HG03025 (cell line): ENCODE data around the gene FAIM2.

Source experiments
- ATAC-seq: cut with Tn5 transposase; IDR thresholded peaks from one replicate; pipeline ENCODE4 v1.9.1; 2021; ENCODE audit warnings: mild to moderate bottlenecking, moderate library complexity; ENCODE audit not compliant: unreplicated experiment, low FRiP score

FAIM2 gene

GRCh38 chr12:49921299-49921698 is 17.6 kb upstream of the FAIM2 start:
- ATAC-seq, result no peak

- no peak for ATAC-seq
These were observed 17.2 kb upstream of the FAIM2 start for GRCh38 chr12:49920915-49921286.

DNA sequence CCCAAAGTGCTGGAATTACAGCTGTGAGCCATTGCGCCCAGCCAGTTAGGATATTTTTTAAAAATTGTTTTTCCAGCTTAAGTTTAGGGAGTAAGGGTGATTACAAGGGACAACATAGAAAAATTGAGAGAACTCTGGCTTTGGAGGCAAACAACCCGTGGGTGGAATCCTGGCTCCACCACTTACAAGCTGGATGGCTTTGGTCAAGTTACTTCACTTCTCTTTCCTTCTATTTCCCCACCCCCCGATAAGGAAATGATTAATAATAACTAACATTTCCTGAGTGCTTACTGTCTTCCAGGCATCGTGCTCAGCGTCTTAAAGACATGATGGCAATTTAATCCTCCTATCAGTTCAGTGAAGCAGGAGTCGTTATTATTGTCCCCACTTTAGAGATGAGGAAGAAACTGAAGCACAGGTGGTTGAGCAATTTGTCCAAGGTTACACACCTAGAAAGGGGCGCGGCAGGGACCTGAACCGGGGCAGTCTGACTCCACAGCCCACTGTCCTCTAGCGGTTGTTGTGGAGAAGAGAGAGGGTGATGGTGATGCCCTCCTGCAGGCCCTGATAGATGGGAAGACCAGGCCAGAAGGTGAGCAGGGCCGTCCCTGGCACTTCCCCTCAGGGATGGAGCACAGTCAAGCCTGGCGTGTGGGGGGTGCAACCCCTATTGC is 16.7 kb upstream of the FAIM2 start:
- ATAC-seq, result no peak

- ATAC-seq, result no peak
These were observed 14.1 kb upstream of the FAIM2 start for GRCh38 chr12:49917788-49918173.

DNA sequence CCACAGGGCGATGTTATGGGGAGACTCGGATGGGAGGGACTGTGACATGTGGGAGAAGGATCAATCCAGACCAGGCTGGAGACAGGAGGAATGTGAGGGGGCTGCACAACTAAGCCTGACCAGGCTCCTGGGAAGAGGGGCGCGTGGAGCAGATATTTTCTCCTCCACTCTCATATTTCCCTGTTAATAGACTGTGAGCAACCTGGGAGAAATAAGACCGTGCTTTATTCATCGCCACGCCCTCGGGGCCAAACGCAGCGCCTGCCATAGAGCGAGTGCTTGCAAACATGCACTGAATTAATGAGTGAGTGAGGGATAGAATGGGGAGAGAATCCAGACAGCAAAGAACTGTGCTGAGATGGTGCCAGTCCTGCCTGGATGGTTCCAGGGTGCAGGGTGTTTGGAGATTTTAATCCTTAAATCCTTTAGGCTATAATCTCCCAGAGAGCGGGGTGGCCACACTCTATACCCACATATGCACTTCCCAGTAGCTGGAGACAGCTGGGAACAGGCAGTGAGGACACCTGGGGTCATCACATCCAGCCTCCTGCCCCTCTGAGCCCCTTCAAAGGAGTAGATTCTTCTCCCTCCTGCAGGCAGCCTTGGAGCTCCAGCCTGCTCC is 13.6 kb upstream of the FAIM2 start:
- ATAC-seq, result no peak

DNA sequence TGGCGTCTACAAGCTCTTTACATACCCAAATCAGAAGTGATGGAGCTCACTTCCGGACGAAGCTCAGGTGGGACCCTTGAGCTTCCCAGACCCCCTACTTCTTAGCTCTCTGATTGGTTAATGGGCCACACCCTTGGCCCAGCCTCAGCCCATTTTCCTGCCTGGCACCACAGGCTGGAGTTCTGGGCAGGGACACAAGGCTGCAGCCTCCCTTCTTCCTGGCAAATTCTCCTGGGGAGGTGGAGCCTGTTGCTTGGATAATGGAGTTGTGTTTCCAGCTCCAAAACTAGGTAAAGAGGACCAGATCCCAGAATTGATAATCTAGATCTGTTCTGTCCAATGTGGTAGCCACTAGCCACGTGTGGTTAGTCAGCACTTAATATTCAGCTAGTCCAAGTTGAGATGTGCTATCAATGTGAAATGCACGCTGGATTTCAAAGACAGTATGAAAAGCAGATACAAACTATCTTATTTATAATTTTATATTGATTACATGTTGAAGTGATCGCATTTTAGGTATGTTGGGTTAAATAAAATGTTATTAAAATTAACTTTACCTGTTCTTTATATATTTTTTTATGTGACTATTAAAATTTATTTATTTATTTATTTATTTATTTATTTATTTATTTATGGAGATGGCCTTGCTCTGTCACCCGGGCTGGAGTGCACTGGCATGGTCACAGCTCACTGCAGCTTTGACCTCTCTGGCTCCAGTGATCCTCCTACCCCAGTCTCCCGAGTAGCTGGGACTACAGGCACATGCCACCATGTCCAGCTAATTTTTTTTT is 12.6 kb upstream of the FAIM2 start:
- no peak for ATAC-seq

GRCh38 chr12:49912345-49913255 is 8.9 kb upstream of the FAIM2 start:
- ATAC-seq, result no peak

DNA sequence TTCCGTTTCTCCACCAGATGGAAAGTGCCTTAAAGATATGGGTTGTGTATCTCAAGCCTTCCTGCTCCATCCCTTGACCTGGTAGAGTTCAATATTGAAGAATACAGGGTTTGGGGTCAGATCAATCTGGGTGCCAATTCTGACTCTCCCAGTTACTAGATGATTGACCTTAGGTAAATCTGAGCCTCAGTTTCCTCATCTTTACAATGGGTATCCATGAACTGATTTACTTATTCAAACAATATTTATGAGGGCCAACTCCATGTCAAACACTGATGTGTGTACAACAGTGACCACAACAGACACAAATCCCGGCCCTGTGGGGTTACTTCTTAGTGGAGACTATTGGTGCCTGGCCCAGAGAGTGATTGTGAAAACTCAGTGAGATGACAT is 7.5 kb upstream of the FAIM2 start:
- ATAC-seq, result no peak

GRCh38 chr12:49910331-49911212 is 6.9 kb upstream of the FAIM2 start:
- no peak for ATAC-seq

DNA sequence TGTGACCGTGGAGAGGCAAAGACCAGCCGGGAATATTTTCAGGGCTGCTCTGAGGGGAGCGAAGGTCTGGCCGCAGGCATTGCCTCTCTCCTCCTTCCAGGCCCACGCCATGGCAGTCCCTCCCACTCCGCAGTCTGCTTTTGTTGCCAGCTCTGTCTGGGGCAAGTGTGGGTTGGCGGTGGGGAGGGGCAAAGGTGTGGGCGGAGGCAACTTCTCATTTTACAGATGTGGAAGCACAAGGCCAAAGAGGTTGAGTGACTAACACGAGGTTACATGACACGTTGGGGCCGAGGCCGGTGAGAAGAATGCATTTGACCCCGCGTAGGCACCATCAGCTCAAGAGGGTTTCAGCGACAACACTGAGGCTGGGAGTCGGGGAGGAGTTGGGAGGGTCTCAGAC is 6.1 kb upstream of the FAIM2 start:
- no peak for ATAC-seq

GRCh38 chr12:49909356-49909755 is 5.7 kb upstream of the FAIM2 start:
- no peak for ATAC-seq

GRCh38 chr12:49907352-49907751 is 3.7 kb upstream of the FAIM2 start:
- no peak for ATAC-seq

GRCh38 chr12:49905718-49906314 is 2.1 kb upstream of the FAIM2 start:
- ATAC-seq, result no peak

DNA sequence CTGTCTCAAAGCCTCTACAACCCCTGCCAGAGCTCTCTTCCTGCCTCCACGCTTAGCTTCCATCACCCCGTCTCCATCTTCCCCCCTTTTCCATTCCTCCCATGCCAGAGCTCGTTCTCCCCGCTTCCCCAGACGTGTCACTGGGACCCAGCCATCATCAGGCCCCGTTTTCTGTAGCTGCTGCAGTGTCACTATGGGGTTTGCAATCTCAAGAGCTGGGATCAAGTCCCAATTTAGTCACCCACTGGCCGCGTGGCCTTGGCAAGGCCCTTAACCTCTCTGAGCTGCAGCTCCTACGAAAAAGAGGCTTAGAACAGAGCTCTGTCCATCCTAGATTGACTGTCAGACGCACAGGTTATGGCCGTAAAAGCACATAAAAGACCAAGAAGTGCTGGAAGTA is 901 bp upstream of the FAIM2 start:
- ATAC-seq, result no peak

GRCh38 chr12:49903351-49903699 is 375 bp downstream of the FAIM2 start:
- ATAC-seq, result no peak

DNA sequence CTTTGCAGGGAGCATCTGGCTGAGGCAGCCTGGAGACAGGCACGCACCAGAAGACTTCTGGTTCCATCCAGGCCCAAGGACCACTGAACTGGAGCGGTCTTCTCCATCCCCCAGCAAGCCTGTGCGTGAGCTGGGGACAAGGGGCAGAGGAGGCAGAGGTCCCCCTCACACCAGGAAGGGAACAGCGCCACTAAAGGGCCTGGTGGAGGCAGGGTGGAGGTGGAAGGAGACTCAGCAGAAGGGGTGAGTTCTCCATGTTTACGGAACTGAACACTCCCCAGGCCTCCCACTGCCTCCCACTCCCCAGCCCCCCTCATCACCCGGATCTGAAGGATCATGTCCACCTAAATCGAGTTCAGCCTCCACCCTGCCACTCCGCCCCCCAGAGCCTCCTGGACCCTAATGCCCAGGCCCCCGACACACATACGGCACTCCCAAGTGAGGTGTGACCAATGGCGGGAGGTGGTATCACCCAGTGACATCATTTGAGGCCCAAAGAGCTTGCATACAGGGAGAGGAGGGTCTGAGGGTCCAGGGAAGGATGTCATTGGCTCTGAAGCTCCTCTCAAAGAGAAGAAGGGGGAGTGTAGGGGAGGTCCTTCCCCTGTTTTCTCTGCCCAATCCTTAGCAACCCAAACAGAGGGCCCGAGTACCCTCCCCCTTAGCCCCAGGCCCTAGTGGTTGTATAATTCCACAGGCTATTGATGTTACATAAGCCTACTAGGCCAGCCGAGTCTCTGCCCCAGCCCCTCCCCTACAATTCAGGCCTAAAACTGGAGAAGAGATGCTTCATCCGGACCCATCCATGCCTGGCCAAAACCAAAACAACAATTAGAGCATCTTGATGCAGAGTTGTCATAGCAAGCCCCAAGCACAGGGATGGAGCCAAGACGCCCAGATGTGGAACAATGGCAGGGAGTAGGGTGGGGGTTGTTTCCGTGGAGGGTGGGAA is 1.0 kb downstream of the FAIM2 start:
- ATAC-seq, result no peak

- ATAC-seq, result no peak
These were observed 1.7 kb downstream of the FAIM2 start for GRCh38 chr12:49901986-49902385.

DNA sequence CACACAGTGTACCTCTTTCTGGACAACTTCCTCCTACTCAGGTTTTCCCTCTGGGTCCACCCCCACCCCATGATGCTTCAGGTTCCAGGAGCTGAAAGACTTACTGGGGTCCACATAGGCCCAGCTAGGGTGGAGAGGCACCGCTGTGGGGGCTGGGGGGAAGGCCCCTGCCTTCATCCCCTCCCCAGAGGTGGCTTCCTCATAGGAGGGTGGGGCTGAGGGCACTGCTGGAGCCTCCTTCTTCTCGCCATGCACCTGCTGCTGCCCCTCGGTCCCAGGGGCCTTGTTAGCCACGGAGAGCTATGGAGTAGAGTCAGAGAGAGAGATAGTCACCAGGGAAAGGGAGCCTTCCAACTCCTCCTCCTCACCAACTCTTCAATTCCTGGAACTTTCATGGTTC is 2.7 kb downstream of the FAIM2 start:
- ATAC-seq, result no peak
